ENCODE data around the gene ZBTB43. TPM values are rescaled to one million over a fixed set of nuclear protein-coding genes. Genes with fewer than 3 reads are reported as not detected.

ZBTB43 gene
- total and polyA plus RNA-seq, 10 of the 15 experiments (the other 5 are each of a cell fraction or from before 2014, with no cell fraction given): 2.4 to 19.3 (median 8.7) TPM

- peaks cover 10 to 21% of the 10 kb centered on the region in 2 experiments for H3K36me3 ChIP-seq (ENCODE audit: control insufficient read depth in 2 of 2, insufficient read depth in 2 of 2, low read length in 1 of 2)
- WGBS (ENCODE audit: insufficient coverage, insufficient replicate concordance, low lambda C conversion rate, missing lambda C conversion rate): 96% methylated on average over 15 of the region's 15 CpGs
- ChIA-PET POLR2A (no interaction called here), SMC1A (ENCODE audit: uncharacterized antibody, unreplicated experiment) (interaction anchor here (2.2 kb wide), 1 partner anchor 14 kb away, joined by 5 read pairs; no protein-coding TSS in a partner anchor), CTCF (no interaction called here), RAD21 (ENCODE audit: unreplicated experiment) (no interaction called here)
- H3K27ac ChIP-seq (ENCODE audit: control insufficient read depth, insufficient read depth): no peak overlapping the region
- no peak overlapping the region for H3K9ac ChIP-seq (ENCODE audit: control insufficient read depth, insufficient read depth, low read length)
- intact Hi-C loops (cut with micrococcal nuclease; ENCODE audit: unreplicated experiment) (no loop called here), in situ Hi-C loops (cut with MboI) (no loop called here)
- no peaks in the 10 kb centered on the region for H3K79me2 ChIP-seq (ENCODE audit: control insufficient read depth, insufficient read depth, low read length)
- no peaks in the 10 kb centered on the region for H3K9me3 ChIP-seq (replicated peaks; ENCODE audit: control insufficient read depth, insufficient read depth, low read length)
- DNase-seq (ENCODE audit: low read depth, low spot score): no peak
- no peak for TF ChIP-seq ZZZ3 (IDR thresholded peaks at IDR 0.05; ENCODE audit: control insufficient read depth, insufficient read length, low read depth)
- no peak for TF ChIP-seq YBX1 (IDR thresholded peaks at IDR 0.05)
- TF ChIP-seq TCF3 (IDR thresholded peaks at IDR 0.05; ENCODE audit: borderline replicate concordance, insufficient read depth, low read depth, low read length): no peak
- no peak for TF ChIP-seq BRCA1 (IDR thresholded peaks at IDR 0.05; ENCODE audit: low read depth, low read length)
- TF ChIP-seq NFYA (IDR thresholded peaks at IDR 0.05; ENCODE audit: borderline replicate concordance, low read depth, low read length): no peak
- no peak for TF ChIP-seq MEF2B (IDR thresholded peaks at IDR 0.05; ENCODE audit: partially characterized antibody, poor library complexity, severe bottlenecking)
- no TSS peak for BruUV-seq (replicated peaks)
- H3K4me2 ChIP-seq (ENCODE audit: control insufficient read depth, insufficient read depth): no peak overlapping the region
- no peak for ATAC-seq
- no peak for FAIRE-seq
- no peaks in the 10 kb centered on the region for H3K4me1 ChIP-seq (ENCODE audit: control insufficient read depth, insufficient read depth, low read length)
- H4K20me1 ChIP-seq (ENCODE audit: control insufficient read depth, insufficient read depth): no peaks in the 10 kb centered on the region
- H3K4me3 ChIP-seq: no peak overlapping the region
- no peak overlapping the region for H2AFZ ChIP-seq (ENCODE audit: control insufficient read depth, low read depth, low read length)
- no peaks in the 10 kb centered on the region for H3K27me3 ChIP-seq (replicated peaks in 1 of 2; ENCODE audit: control insufficient read depth in 2 of 2, insufficient read depth in 2 of 2, low read length in 1 of 2)
Measured at GRCh38 chr9:126883636-126884035, 78.8 kb downstream of the ZBTB43 start.

- H3K36me3 ChIP-seq (ENCODE audit: control insufficient read depth in 2 of 2, insufficient read depth in 2 of 2, low read length in 1 of 2): peaks cover 6 to 15% of the 10 kb centered on the region in 2 experiments
- H2AFZ ChIP-seq (ENCODE audit: control insufficient read depth, low read depth, low read length): no peak overlapping the region
- ATAC-seq: no peak
- BruUV-seq (replicated peaks): no TSS peak
- no peaks in the 10 kb centered on the region for H3K27me3 ChIP-seq (replicated peaks in 1 of 2; ENCODE audit: control insufficient read depth in 2 of 2, insufficient read depth in 2 of 2, low read length in 1 of 2)
- in situ Hi-C loops (cut with MboI): no loop called here
- intact Hi-C loops (cut with micrococcal nuclease; ENCODE audit: unreplicated experiment): no loop called here
- no peak overlapping the region for H3K27ac ChIP-seq (ENCODE audit: control insufficient read depth, insufficient read depth)
- 89% methylated on average over 6 of the region's 6 CpGs for WGBS (ENCODE audit: insufficient coverage, insufficient replicate concordance, low lambda C conversion rate, missing lambda C conversion rate)
- H3K4me2 ChIP-seq (ENCODE audit: control insufficient read depth, insufficient read depth): no peak overlapping the region
- H3K4me1 ChIP-seq (ENCODE audit: control insufficient read depth, insufficient read depth, low read length): no peaks in the 10 kb centered on the region
- H3K4me3 ChIP-seq: no peak overlapping the region
- SMC1A ChIA-PET (ENCODE audit: uncharacterized antibody, unreplicated experiment): interaction anchor here (2.2 kb wide), 1 partner anchor 16 kb away, joined by 5 read pairs; no protein-coding TSS in a partner anchor
- H3K9ac ChIP-seq (ENCODE audit: control insufficient read depth, insufficient read depth, low read length): no peak overlapping the region
- CTCF ChIA-PET: no interaction called here
- H3K9me3 ChIP-seq (replicated peaks; ENCODE audit: control insufficient read depth, insufficient read depth, low read length): no peaks in the 10 kb centered on the region
- DNase-seq (ENCODE audit: low read depth, low spot score): no peak
- POLR2A ChIA-PET: no interaction called here
- H3K79me2 ChIP-seq (ENCODE audit: control insufficient read depth, insufficient read depth, low read length): no peaks in the 10 kb centered on the region
- no peaks in the 10 kb centered on the region for H4K20me1 ChIP-seq (ENCODE audit: control insufficient read depth, insufficient read depth)
- TF ChIP-seq CREB1 (IDR thresholded peaks at IDR 0.05; ENCODE audit: low read depth): no peak
- RAD21 ChIA-PET (ENCODE audit: unreplicated experiment): no interaction called here
- FAIRE-seq: no peak
Measured at GRCh38 chr9:126885131-126885641, 80.3 kb downstream of the ZBTB43 start.
